GM21528 (cell line): ENCODE measurements around the gene WRNIP1.
A peak's percentile ranks its signal among the peaks of the same experiment; 100 is the strongest.
"Not testable (repeated sequence)": the region's sequence is repeated elsewhere in the genome, so short reads cannot be mapped to it uniquely, and the experiment has no call there.

Source experiments
- ATAC-seq: cut with Tn5 transposase; IDR thresholded peaks from one replicate; pipeline ENCODE4 v1.9.1; 2021; ENCODE audit warnings: mild to moderate bottlenecking, moderate library complexity; ENCODE audit not compliant: unreplicated experiment, low FRiP score

The WRNIP1 gene

DNA sequence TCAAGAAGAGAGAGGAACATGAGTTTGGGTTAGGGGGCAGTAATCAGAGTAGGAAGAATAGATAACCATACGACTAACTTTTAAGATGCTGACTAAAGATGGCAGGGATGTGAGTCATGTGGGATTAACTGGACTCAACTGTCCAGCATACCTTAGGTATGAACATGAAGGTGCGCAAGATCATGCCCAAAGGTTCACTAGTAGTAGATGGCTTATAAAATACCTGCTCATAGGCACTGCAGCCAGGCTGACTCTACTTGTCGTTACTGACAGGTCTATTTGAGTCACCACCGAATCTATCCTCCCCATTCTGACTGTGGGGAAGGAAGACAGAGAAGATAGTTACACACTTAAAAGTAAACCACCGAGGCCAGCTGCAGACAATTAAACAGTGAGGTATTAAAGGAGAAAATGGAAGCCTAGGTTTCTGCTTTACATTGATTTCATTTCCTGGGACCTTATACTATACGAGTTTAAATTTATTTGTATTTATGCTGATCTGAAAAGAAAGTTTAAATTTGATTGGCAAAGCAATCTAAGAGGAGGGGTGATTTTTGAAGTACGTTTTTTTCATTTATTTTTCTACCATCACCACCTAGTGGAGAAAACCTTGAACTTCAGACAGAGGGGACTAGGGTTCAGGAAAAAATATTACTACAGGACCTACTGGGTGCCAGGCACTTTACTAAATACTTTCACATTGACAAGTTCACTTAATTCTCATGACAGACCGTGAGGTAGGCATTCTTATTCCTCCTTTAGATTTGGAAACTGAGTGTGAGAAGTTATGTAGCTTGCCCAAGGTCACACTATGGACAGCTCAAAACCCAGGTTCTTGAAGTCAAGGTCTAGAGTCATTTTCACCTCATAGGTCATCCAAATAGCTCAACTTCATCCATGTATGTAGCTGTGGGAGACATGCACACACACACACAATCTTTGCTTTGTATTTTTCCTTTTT, 4.0 kb upstream of the WRNIP1 start:
- no peak for ATAC-seq

- ATAC-seq = not testable (repeated sequence)
Measured at GRCh38 chr6:2762868-2763267, 2.3 kb upstream of the WRNIP1 start.

GRCh38 chr6:2763345-2763841, 1.8 kb upstream of the WRNIP1 start:
- ATAC-seq = no peak

DNA sequence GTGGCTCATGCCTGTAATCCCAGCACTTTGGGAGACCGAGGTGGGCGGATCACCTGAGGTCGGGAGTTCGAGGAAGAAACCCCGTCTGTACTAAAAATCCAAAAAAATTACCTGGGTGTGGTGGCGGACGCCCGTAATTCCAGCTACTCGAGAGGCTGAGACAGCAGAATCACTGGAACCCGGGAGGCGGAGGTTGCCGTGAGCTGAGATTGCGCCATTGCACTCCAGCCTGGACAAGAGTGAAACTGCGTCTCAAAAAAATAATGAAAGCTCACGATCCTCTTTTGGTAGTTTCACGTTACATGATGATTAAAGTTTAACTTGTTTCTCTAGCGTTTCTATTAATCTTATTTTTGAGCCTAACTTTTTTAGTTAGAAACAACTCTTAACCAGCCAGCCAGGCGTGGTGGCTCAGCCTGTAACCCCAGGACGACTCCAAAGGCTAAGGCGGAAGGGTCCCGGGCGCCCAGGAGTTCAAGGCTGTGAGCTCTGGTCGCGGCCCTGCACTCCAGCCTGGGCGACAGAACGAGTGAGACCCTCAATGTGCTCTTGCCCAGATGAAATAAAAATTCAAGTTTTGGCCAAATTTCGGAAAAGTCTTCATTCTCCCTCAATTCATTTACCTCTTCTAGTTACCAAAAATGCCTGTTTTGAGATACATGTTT, 1.2 kb upstream of the WRNIP1 start:
- no peak for ATAC-seq

DNA sequence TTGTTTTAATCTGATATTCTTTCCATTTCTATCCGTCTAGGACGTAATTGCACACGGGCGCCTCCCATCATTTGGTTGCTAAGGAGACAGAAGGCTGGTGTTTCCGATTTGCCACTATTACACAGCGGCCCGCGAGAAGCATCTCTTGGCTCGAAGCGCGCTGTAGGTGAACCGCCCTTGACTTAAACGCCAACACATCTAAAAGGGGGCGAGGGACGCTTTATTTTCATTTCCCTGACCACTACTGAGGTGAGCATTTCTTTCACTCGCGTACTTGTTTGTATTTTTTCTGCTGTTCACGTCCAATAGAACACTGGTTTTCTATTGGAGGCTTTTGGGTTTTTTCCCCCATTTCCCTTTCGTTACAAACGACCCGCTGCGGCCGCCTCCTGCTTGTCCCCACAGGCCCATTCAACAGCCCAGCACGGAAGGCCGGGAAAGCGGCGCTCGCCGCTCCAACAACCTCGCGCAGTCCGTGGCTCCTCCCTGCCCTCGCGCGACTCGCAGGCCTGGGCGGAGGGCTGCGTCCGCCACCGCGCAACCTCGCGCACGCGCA, 505 bp upstream of the WRNIP1 start:
- peak; percentile 69 for ATAC-seq

- peak; percentile 17 for ATAC-seq
Measured at GRCh38 chr6:2765896-2766766, 938 bp downstream of the WRNIP1 start.

- ATAC-seq = no peak
Measured at GRCh38 chr6:2766767-2767656, 1.8 kb downstream of the WRNIP1 start.

DNA sequence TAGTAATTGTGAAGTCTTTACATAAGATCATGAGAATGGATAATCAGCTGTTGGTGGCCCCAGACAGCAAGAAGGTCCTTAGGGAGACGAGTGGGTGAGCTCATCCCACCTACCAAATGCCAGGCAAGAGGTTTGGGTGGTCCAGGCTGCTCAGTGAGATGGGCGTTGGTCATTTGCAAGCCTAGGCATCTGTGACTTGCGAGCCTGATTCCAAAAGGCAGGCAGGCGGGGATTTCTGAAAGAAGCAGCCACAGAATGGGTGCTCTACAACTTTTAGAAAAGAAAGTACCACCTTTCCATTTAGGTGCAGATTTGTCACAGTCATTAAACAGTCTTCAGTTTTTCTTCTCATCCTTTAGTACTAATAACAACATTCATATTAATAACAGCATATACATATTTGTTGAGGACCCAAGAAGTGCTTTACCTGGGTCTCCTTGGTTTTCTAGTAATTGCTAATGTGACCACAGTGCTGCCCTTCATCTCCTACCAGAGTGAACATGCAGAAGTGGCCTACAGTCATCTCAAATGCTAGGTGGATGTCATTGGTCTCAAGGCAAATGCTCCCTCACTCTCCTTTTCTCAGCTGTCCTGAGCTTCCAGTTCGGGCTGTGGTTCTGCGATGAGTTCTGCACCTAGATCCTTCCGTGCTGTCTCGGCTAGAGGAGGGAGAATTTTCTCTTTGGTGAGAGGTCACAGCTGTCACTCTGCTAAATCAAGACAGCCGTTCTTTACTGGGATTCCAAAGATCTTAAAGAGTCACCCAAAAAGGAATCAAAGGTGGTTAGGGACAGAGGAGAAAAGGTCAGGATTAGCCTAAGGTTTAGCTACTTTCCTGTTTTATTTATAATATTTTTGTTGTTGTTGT, 2.7 kb downstream of the WRNIP1 start:
- ATAC-seq = no peak

- no peak for ATAC-seq
Measured at GRCh38 chr6:2768696-2769095, 3.5 kb downstream of the WRNIP1 start.

- no peak for ATAC-seq
Measured at GRCh38 chr6:2770171-2770570, 5.0 kb downstream of the WRNIP1 start.

GRCh38 chr6:2771079-2771478, 5.9 kb downstream of the WRNIP1 start:
- no peak for ATAC-seq

- ATAC-seq = no peak
Measured at GRCh38 chr6:2772840-2773239, 7.6 kb downstream of the WRNIP1 start.

- no peak for ATAC-seq
Measured at GRCh38 chr6:2773449-2773848, 8.3 kb downstream of the WRNIP1 start.

GRCh38 chr6:2775003-2775402, 9.8 kb downstream of the WRNIP1 start:
- ATAC-seq = no peak

- ATAC-seq = no peak
Measured at GRCh38 chr6:2777249-2777648, 12.1 kb downstream of the WRNIP1 start.

DNA sequence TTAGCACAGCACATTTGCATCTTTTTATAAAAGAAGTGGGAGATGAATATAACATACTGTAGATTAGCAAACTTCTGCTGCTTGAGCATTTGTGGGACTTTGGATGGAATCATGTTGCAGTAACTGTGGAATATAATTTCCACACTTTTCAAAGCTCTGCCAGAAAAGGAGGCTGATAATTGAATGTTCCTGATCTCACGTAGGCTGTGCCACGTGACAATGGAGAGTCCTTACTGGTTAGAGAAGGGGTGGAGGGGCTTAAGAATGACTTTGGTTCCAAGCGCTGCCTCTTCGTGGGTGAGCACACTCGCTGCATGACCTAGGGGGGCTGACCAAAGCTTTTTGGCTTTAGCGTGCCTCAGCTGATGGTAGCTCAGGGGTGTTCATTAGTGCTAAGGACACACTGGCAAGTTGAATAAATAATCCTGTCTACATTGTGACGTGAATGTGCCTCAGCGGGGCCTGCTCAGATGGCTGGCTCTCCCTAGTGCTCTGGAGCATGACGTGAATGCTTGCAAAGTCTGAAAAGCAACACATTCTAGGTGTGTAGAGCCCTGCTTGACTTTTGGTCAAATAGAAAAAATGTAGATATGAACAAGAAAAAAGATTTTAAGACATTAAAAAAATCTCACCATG, 15.0 kb downstream of the WRNIP1 start:
- ATAC-seq = no peak

- no peak for ATAC-seq
Measured at GRCh38 chr6:2781685-2782355, 16.6 kb downstream of the WRNIP1 start.
